HEK293 (cell line): ENCODE data around the gene PRSS2.

ENCODE experiments used
- CTCF ChIA-PET: fragments of 350-600 bp; formaldehyde crosslinking; extraction: SDS; loops from one replicate; lab custom pipeline; 2021; ENCODE audit warnings: antibody characterized with exemption; lab: Yijun Ruan, JAX
- POLR2A ChIA-PET: fragments of 300-600 bp; formaldehyde crosslinking; extraction: SDS; loops from one replicate; lab custom pipeline; 2020; ENCODE audit warnings: antibody characterized with exemption, inconsistent platforms; lab: Yijun Ruan, JAX
- H3K27ac ChIP-seq: fragments of 200-500 bp; sonication (Bioruptor generic); 2 replicates; pipeline ENCODE4 v1.5.1; 2014; ENCODE audit warnings: low read depth, low read length, control low read depth, inconsistent platforms; ENCODE audit errors: extremely low read depth
- H3K36me3 ChIP-seq, 2 experiments: fragments of 200-500 bp in 1 of 2; sonication (Bioruptor generic) in 1 of 2; 1 replicate in 1 of 2; 2 replicates in 1 of 2; pipeline ENCODE4 v1.5.1; 2014 to 2017; ENCODE audit warnings: inconsistent platforms in 2 of 2, low read length in 2 of 2; ENCODE audit not compliant: control insufficient read depth in 2 of 2, insufficient read depth in 1 of 2
- H3K4me1 ChIP-seq: fragments of 200-500 bp; sonication (Bioruptor generic); 2 replicates; pipeline ENCODE4 v1.5.1; 2014; ENCODE audit warnings: mild to moderate bottlenecking, low read length, inconsistent platforms; ENCODE audit not compliant: control insufficient read depth, insufficient read depth
- H3K4me3 ChIP-seq: 2 replicates; pipeline ENCODE4 v1.5.1; 2011; ENCODE audit warnings: low read depth, mild to moderate bottlenecking, control low read depth, low read length, moderate library complexity
- H3K9me3 ChIP-seq: fragments of 200-500 bp; sonication (Bioruptor generic); 2 replicates; pipeline ENCODE4 v1.5.1; 2014; ENCODE audit warnings: low read depth, low read length, inconsistent platforms; ENCODE audit not compliant: control insufficient read depth, insufficient read depth
- ATF2 ChIP-seq: fragments of 450-650 bp; formaldehyde crosslinking; IDR thresholded peaks from 2 replicates; pipeline ENCODE4 v1.5.1; 2016; ENCODE audit warnings: missing biosample characterization, missing genetic modification characterization, low read depth
- BCL6B ChIP-seq: fragments of 450-650 bp; formaldehyde crosslinking; IDR thresholded peaks from 2 replicates; pipeline ENCODE4 v1.5.1; 2017; ENCODE audit warnings: missing biosample characterization, missing genetic modification characterization
- EGR2 ChIP-seq: fragments of 450-650 bp; formaldehyde crosslinking; IDR thresholded peaks from 2 replicates; pipeline ENCODE4 v1.5.1; 2016; ENCODE audit warnings: low read depth, missing biosample characterization, missing genetic modification characterization
- WT1 ChIP-seq: fragments of 450-650 bp; formaldehyde crosslinking; IDR thresholded peaks from 2 replicates; pipeline ENCODE4 v1.5.1; 2016; ENCODE audit warnings: missing biosample characterization, missing genetic modification characterization
- YY2 ChIP-seq: fragments of 450-650 bp; formaldehyde crosslinking; IDR thresholded peaks from 2 replicates; pipeline ENCODE4 v1.5.1; 2016; ENCODE audit warnings: missing biosample characterization, missing genetic modification characterization
- ZBTB1 ChIP-seq: fragments of 450-650 bp; formaldehyde crosslinking; IDR thresholded peaks from 2 replicates; pipeline ENCODE4 v1.5.1; 2016; ENCODE audit warnings: missing biosample characterization, missing genetic modification characterization
- ZBTB49 ChIP-seq: fragments of 450-650 bp; formaldehyde crosslinking; IDR thresholded peaks from 2 replicates; pipeline ENCODE4 v1.5.1; 2016; ENCODE audit warnings: missing biosample characterization, missing genetic modification characterization, low read depth
- ZBTB7A ChIP-seq: fragments of 450-650 bp; formaldehyde crosslinking; IDR thresholded peaks from 2 replicates; pipeline ENCODE4 v1.5.1; 2016; ENCODE audit warnings: low read depth, missing biosample characterization, missing genetic modification characterization
- ZFHX2 ChIP-seq: fragments of 450-650 bp; formaldehyde crosslinking; conservative IDR thresholded peaks from 2 replicates; pipeline ENCODE4 v1.5.1; 2016; ENCODE audit warnings: missing biosample characterization, missing genetic modification characterization
- ZFP3 ChIP-seq: fragments of 450-650 bp; formaldehyde crosslinking; IDR thresholded peaks from 2 replicates; pipeline ENCODE4 v1.5.1; 2016; ENCODE audit warnings: low read depth, missing biosample characterization, missing genetic modification characterization
- ZFP37 ChIP-seq: fragments of 450-650 bp; formaldehyde crosslinking; IDR thresholded peaks from 2 replicates; pipeline ENCODE4 v1.5.1; 2016; ENCODE audit warnings: missing biosample characterization, missing genetic modification characterization
- ZFP41 ChIP-seq: fragments of 450-650 bp; formaldehyde crosslinking; IDR thresholded peaks from 2 replicates; pipeline ENCODE4 v1.5.1; 2016; ENCODE audit warnings: missing biosample characterization, missing genetic modification characterization, borderline replicate concordance
- ZNF114 ChIP-seq: fragments of 450-650 bp; formaldehyde crosslinking; IDR thresholded peaks from 2 replicates; pipeline ENCODE4 v1.5.0; 2017; ENCODE audit warnings: missing biosample characterization, missing genetic modification characterization
- ZNF155 ChIP-seq: fragments of 450-650 bp; formaldehyde crosslinking; IDR thresholded peaks from 2 replicates; pipeline ENCODE4 v1.5.1; 2016; ENCODE audit warnings: missing biosample characterization, missing genetic modification characterization
- ZNF23 ChIP-seq: fragments of 450-650 bp; formaldehyde crosslinking; IDR thresholded peaks from 2 replicates; pipeline ENCODE4 v1.5.1; 2016; ENCODE audit warnings: missing biosample characterization, missing genetic modification characterization, borderline replicate concordance
- ZNF324 ChIP-seq: fragments of 450-650 bp; formaldehyde crosslinking; IDR thresholded peaks from 2 replicates; pipeline ENCODE4 v1.5.1; 2016; ENCODE audit warnings: missing biosample characterization, missing genetic modification characterization
- ZNF350 ChIP-seq: fragments of 450-650 bp; formaldehyde crosslinking; IDR thresholded peaks from 2 replicates; pipeline ENCODE4 v1.5.0; 2017; ENCODE audit warnings: missing biosample characterization, mild to moderate bottlenecking, missing genetic modification characterization
- ZNF433 ChIP-seq: fragments of 450-650 bp; formaldehyde crosslinking; IDR thresholded peaks from 2 replicates; pipeline ENCODE4 v1.5.1; 2016; ENCODE audit warnings: missing biosample characterization, missing genetic modification characterization, low read depth
- ZNF530 ChIP-seq: fragments of 450-650 bp; formaldehyde crosslinking; IDR thresholded peaks from 2 replicates; pipeline ENCODE4 v1.5.1; 2016; ENCODE audit warnings: low read depth, missing biosample characterization, missing genetic modification characterization
- ZNF560 ChIP-seq: fragments of 450-650 bp; formaldehyde crosslinking; IDR thresholded peaks from 2 replicates; pipeline ENCODE4 v1.5.1; 2017; ENCODE audit warnings: missing biosample characterization, missing genetic modification characterization, borderline replicate concordance
- ZNF596 ChIP-seq: fragments of 450-650 bp; IDR thresholded peaks from 2 replicates; pipeline ENCODE4 v1.5.0; 2018; ENCODE audit warnings: missing biosample characterization, mild to moderate bottlenecking, missing genetic modification characterization, moderate library complexity
- ZNF76 ChIP-seq: fragments of 450-650 bp; formaldehyde crosslinking; IDR thresholded peaks from 2 replicates; pipeline ENCODE4; 2016; ENCODE audit warnings: low read depth, missing biosample characterization, missing genetic modification characterization, borderline replicate concordance
- ZNF792 ChIP-seq: fragments of 450-650 bp; formaldehyde crosslinking; IDR thresholded peaks from 2 replicates; pipeline ENCODE4 v1.5.1; 2016; ENCODE audit warnings: missing biosample characterization, missing genetic modification characterization
- TF ChIP-seq, protein P1 (sequence below): fragments of 450-650 bp; formaldehyde crosslinking; IDR thresholded peaks from 2 replicates; pipeline ENCODE4 v1.5.1; 2017; ENCODE audit warnings: missing biosample characterization, missing genetic modification characterization
- TF ChIP-seq, protein P2 (sequence below): fragments of 450-650 bp; formaldehyde crosslinking; IDR thresholded peaks from 2 replicates; pipeline ENCODE4 v1.5.1; 2017; ENCODE audit warnings: missing biosample characterization, mild to moderate bottlenecking, missing genetic modification characterization, moderate library complexity

Gene PRSS2

GRCh38 chr7:142803901-142804300, 33.1 kb downstream of the PRSS2 start:
- ChIA-PET CTCF (interaction anchor here (0.6 kb wide), 1 partner anchor 208 kb away, joined by 3 read pairs; no protein-coding TSS in a partner anchor), POLR2A (no interaction called here)
- Histone ChIP-seq H3K36me3 (no peaks in the 10 kb centered on the region), H3K4me1 (no peaks in the 10 kb centered on the region), H3K27ac (no peak overlapping the region), H3K9me3 (no peaks in the 10 kb centered on the region), H3K4me3 (no peak overlapping the region)
- TF ChIP-seq EGR2 (tag by site-specific recombination): no peak

GRCh38 chr7:142804728-142805207, 34.0 kb downstream of the PRSS2 start:
- ChIA-PET POLR2A (no interaction called here), CTCF (no interaction called here)
- H3K9me3 ChIP-seq: no peaks in the 10 kb centered on the region
- no peaks in the 10 kb centered on the region for H3K36me3 ChIP-seq
- H3K4me3 ChIP-seq: no peak overlapping the region
- TF ChIP-seq ZNF324 (tag by site-specific recombination) (no peak), ZBTB1 (tag by site-specific recombination) (no peak), BCL6B (tag by site-specific recombination) (no peak), ZFP3 (tag by site-specific recombination) (no peak), ZNF23 (no peak), ZNF76 (no peak), ZFP37 (tag by site-specific recombination) (no peak), ZFP41 (tag by site-specific recombination) (no peak), WT1 (tag by site-specific recombination) (no peak), YY2 (no peak), ZNF792 (tag by site-specific recombination) (no peak), ZNF596 (tag by site-specific recombination) (no peak), ZNF433 (tag by site-specific recombination) (no peak)
- TF ChIP-seq, protein P1, sequence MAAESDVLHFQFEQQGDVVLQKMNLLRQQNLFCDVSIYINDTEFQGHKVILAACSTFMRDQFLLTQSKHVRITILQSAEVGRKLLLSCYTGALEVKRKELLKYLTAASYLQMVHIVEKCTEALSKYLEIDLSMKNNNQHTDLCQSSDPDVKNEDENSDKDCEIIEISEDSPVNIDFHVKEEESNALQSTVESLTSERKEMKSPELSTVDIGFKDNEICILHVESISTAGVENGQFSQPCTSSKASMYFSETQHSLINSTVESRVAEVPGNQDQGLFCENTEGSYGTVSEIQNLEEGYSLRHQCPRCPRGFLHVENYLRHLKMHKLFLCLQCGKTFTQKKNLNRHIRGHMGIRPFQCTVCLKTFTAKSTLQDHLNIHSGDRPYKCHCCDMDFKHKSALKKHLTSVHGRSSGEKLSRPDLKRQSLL (tag by site-specific recombination): no peak
- TF ChIP-seq, protein P2, sequence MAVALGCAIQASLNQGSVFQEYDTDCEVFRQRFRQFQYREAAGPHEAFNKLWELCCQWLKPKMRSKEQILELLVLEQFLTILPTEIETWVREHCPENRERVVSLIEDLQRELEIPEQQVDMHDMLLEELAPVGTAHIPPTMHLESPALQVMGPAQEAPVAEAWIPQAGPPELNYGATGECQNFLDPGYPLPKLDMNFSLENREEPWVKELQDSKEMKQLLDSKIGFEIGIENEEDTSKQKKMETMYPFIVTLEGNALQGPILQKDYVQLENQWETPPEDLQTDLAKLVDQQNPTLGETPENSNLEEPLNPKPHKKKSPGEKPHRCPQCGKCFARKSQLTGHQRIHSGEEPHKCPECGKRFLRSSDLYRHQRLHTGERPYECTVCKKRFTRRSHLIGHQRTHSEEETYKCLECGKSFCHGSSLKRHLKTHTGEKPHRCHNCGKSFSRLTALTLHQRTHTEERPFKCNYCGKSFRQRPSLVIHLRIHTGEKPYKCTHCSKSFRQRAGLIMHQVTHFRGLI (tag by site-specific recombination): no peak
- no peaks in the 10 kb centered on the region for H3K4me1 ChIP-seq
- H3K27ac ChIP-seq: no peak overlapping the region

- POLR2A ChIA-PET: no interaction called here
- no peak overlapping the region for H3K4me3 ChIP-seq
Measured at GRCh38 chr7:142805350-142806021, 34.7 kb downstream of the PRSS2 start.

More at GRCh38 chr7:142805350-142806021, 34.7 kb downstream of the PRSS2 start:
- H3K4me1 ChIP-seq: no peaks in the 10 kb centered on the region
- H3K36me3 ChIP-seq: no peaks in the 10 kb centered on the region
- TF ChIP-seq ZNF530 (tag by site-specific recombination) (no peak), ZBTB49 (tag by site-specific recombination) (no peak), ZNF560 (tag by site-specific recombination) (no peak), ZFP37 (tag by site-specific recombination) (no peak), ZBTB7A (tag by site-specific recombination) (no peak), ZNF350 (tag by site-specific recombination) (no peak), ZFHX2 (no peak), ZNF114 (tag by site-specific recombination) (no peak), ZNF155 (tag by site-specific recombination) (no peak), ATF2 (tag by site-specific recombination) (no peak)
- no peaks in the 10 kb centered on the region for H3K9me3 ChIP-seq
- H3K27ac ChIP-seq: no peak overlapping the region
- CTCF ChIA-PET: interaction anchor here (0.7 to 4.6 kb wide), 3 partner anchors 12 to 270 kb away, joined by 3 to 17 read pairs (median 10); no protein-coding TSS in a partner anchor
